Dermis blood vessel endothelial cell (primary cell): ENCODE data around the gene RBP7. TPM values are rescaled to one million over a fixed set of nuclear protein-coding genes. Genes with fewer than 3 reads are reported as not detected.

Experiments used
- DNase-seq: peaks from one replicate; pipeline ENCODE4 v3.0.0; 2010
- total RNA-seq: library from RNA; depleted of rRNA; stranded (reverse); fragments of >200 nt; gene quantifications from 2 replicates; pipeline ENCODE4 v1.2.3, GENCODE V29; 2014

RBP7 gene
- total RNA-seq, 1 donor from 2014 or later = 0.34 TPM

- peak; percentile 10 for DNase-seq
Measured at GRCh38 chr1:10031461-10031860, 34.4 kb downstream of the RBP7 start.

DNA sequence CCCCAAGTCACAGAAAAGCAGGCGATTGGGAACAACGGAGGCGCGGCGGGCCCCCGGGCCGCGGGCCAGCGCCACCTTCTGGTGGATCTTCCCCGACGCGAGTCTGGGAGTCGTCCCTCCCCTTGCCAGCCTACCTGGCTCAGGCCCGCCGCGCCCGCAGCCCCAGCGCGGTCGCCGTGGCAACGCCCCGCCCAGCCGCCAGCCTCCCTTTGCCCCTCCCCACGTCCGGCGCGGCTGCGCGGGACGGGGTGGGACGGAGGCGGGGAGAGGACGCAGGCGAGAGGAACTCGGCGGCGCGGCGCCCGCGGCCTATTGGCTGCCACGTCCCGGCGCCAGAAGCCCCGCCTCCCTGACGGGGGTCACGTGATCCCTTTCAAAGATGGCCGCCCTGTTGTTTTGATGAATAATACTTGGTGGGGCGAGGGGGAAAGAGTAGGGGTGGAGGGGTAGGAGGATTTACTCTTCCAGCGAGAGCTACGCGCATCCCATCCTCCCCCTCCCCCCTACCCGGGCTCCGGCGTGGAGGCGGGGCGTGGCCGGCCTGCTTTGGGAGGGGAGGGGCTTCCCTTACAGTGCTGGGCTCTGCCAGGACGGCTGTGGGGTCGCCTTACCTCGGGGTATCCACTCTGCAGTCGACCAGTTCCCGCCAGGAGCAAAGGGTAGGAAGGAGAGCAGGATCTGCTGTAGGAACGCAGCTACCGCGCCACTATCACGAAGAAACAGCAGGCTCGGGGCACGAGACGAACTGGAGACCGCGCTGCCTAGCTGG is 35.7 kb downstream of the RBP7 start, which contains the start of gene UBE4B:
Gene UBE4B, plus strand, starts transcription at position 369 of the 769 bp plus-strand sequence. CDS start 713 bp downstream, outside the sequence.
- DNase-seq = peak; percentile 99

DNA sequence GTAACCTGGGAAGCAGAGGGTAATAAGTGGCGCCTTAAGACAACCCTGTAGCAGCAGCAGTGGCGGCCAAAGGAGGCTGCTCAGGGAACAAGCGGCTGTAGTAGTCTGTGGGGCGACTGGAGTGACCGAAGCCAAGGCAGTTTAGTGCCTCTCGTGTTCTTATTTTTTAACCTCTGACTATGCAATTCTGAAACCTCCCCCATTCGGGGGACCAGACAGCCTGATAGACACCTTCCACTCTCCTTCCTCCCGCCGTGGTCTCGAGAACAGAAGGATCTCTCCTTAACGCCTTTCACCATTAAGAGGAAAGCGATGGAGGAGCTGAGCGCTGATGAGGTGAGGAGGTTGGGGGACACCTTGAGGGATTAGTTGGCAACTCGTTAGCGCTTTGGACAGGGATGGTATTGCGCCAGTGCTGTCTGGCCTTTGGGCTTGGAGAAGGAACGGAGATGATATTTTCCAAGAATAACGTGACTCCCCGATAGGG is 36.4 kb downstream of the RBP7 start:
- peak; percentile 67 for DNase-seq

GRCh38 chr1:10042746-10043145 is 45.7 kb downstream of the RBP7 start:
- DNase-seq = no peak

- DNase-seq = no peak
Measured at GRCh38 chr1:10045480-10046355, 48.7 kb downstream of the RBP7 start.

DNA sequence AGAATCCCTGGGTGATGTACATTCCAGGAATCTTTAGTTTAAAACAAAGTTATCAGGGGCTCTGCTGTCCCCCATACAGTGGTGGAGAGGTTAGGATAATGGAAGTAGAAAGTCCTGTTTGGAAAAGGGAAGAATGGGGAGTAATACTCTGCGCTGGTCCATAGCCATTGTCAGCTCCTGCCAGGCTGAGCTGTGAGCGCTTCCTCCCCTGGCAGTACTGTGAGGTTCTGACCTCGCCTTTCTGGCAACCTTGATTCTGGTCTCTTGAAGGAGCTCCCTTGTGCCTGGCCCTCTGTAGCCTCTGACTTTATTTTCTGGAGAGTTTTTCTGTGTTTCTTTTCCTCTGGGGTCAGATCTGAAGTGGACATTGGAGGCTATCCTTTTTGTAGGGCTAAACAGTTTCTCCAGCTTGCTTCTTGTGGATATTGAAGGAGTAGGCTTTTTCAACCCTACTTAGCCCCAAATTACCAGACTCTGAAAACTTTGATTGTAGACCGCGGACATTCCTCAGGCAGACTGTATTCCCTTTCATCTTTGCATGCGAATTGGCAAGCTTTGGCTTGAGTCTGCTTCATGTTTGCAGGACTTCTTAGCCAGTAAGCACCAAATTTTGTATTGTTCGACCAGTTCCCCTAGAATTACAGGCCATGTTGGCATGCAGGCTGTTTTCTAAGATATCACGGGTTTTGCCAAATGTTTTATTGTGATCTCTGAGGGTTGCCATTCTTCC is 49.5 kb downstream of the RBP7 start:
- peak; percentile 15 for DNase-seq

DNA sequence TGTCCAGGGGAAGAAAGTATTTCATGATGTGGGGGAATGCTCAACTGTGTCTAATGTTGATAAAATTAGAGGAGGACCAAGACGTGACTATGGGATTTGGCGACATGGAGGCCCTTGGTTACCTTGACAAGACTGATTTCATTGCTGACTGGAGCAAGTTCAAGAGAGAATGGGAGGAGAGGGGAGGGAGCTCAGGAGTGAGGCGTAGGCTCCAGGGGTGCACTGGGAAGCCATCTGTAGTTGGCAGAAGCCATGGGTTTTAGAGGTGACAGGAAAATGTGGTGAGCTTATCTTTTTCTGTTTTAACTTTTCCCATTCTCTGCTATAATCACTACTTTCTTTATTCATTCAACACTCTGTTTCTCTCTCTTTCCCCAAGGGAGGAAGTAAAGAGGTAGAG is 51.6 kb downstream of the RBP7 start:
- DNase-seq = no peak

GRCh38 chr1:10050611-10051010 is 53.6 kb downstream of the RBP7 start:
- no peak for DNase-seq

DNA sequence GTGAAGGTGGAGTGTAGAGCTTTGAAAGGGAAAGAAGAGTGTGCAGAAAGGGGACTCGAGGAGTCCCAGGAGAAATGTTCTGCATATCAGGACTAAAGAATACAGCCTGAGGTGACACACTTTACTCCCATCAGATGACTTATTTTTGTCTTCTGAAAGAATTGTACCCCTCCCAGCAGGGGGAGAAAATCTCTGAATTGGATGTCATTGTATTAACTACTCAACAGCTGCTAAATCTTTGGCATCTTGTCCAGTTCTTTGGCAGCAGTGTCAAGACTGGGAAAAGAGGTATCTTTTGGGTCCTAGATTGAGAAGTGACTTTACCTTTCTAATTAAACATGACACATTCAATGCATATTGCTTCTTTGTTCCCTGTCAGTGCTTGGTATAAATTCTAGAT is 54.6 kb downstream of the RBP7 start:
- DNase-seq = no peak

GRCh38 chr1:10052347-10052746 is 55.3 kb downstream of the RBP7 start:
- no peak for DNase-seq

DNA sequence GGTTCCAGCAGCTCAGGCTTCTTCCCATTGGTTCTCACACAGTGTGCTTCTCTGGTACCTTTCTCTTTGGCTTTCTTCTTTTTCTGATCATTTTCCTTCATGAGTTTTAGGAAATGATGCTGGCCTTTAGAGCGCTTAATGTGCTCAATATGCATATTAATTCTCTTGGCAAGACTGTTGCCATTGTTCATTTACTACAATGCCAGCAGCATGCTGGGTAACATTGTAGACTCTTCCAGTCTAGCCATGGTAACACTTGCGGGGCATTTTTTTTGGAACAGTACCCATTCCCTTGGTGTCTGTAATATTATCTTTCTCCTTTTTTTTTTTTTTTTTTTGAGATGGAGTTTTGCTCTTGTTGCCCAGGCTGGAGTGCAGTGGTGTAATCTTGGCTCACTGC is 57.4 kb downstream of the RBP7 start:
- DNase-seq = no peak

DNA sequence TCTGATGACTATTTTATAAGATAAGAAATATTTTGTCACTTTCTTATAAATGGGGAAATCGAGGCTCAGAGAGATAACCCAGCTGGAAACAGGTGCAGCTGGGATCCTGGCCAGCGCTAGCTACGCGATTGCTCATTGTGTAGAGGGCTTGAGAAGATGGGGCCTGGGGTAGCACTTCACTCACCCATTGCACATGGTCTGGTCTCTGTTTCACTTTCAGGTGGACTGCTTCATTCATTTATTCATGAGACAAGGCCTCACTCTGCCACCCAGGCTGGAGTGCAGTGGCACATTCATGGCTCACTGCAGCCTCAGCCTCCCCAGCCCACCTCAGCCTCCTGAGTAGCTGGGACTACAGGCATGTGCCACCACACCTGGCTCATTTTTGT is 59.6 kb downstream of the RBP7 start:
- no peak for DNase-seq

GRCh38 chr1:10057343-10057742 is 60.3 kb downstream of the RBP7 start:
- DNase-seq = no peak

GRCh38 chr1:10057796-10058195 is 60.8 kb downstream of the RBP7 start:
- DNase-seq = no peak

DNA sequence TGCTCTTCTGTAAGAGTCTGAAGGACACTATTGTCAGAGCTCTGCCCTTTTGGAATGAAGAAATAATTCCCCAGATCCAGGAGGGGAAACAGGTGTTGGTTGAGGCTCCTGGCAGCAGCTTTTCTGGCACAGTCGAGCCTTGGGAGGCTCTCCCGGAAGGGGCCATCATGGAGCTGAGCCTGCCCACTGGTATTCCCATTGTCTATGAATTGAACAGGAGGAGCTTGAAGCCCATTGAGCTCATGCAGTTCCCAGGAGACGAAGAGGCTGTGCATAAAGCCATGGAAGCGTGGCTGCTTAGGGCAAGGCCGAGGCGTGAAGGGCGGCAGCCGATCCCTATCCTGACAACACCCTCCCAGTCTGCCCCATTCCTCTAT is 62.3 kb downstream of the RBP7 start:
- peak; percentile 64 for DNase-seq

GRCh38 chr1:10060311-10061100 is 63.5 kb downstream of the RBP7 start:
- DNase-seq = peak; percentile 56

- no peak for DNase-seq
Measured at GRCh38 chr1:10061276-10061675, 64.2 kb downstream of the RBP7 start.

DNA sequence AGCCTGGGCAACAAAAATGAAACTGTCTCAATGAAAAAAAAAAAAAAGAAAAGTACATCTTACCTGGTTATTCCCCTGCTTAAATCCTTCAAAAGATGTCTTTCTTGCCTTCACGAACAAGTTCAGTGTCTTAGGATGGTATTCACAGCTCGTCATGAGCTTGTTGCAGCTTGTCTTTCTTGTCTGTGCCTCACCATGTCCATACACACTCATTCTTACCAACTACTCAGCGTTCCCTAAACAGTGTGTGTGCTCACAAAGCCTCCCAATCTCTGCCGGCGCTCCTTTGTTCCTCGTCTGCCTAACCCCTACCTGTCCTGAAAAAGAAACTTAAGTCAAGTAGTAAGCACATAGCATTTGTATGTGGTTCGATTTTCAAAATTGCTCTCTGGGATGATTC is 66.8 kb downstream of the RBP7 start:
- DNase-seq = no peak

GRCh38 chr1:10064416-10065343 is 67.7 kb downstream of the RBP7 start:
- DNase-seq = peak; percentile 41

- DNase-seq = peak; percentile 43
Measured at GRCh38 chr1:10065344-10065685, 68.3 kb downstream of the RBP7 start.
